Liver (tissue), 9 donors: ENCODE results near the gene LCE2D. TPM values are rescaled to one million over a fixed set of nuclear protein-coding genes. Genes with fewer than 3 reads are reported as not detected.

Experiments
- DNase-seq: peaks from one replicate; pipeline ENCODE4 v3.0.0-alpha.2; 2017; ENCODE audit warnings: low spot score
- H3K27ac ChIP-seq, 2 donors: one replicate each; pipeline ENCODE4 v1.7.0; 2013; ENCODE audit warnings: inconsistent platforms in 2 of 2, low read length in 2 of 2, control low read depth in 1 of 2, low read depth in 1 of 2, mild to moderate bottlenecking in 1 of 2
- H3K27me3 ChIP-seq, 4 donors: one replicate each; pipeline versions ENCODE4 v1.6.1 to v1.7.0; 2013; ENCODE audit warnings: low read length in 3 of 4, inconsistent platforms in 1 of 4, mild to moderate bottlenecking in 1 of 4, moderate library complexity in 1 of 4; ENCODE audit not compliant: control insufficient read depth in 4 of 4, insufficient read depth in 4 of 4
- H3K36me3 ChIP-seq, 4 donors: one replicate each; pipeline versions ENCODE4 v1.6.1 to v1.7.0; 2013; ENCODE audit warnings: low read length in 3 of 4, mild to moderate bottlenecking in 3 of 4, low read depth in 1 of 4, moderate library complexity in 1 of 4; ENCODE audit not compliant: control insufficient read depth in 4 of 4, insufficient read depth in 3 of 4
- H3K4me1 ChIP-seq, 4 donors: one replicate each; pipeline versions ENCODE4 v1.6.1 to v1.7.0; 2013; ENCODE audit warnings: low read length in 3 of 4, mild to moderate bottlenecking in 3 of 4, moderate library complexity in 1 of 4; ENCODE audit not compliant: control insufficient read depth in 4 of 4, insufficient read depth in 4 of 4
- H3K4me3 ChIP-seq, 3 donors: one replicate each; pipeline versions ENCODE4 v1.6.1 to v1.7.0; 2013; ENCODE audit warnings: low read length in 3 of 3, control low read depth in 1 of 3, low read depth in 1 of 3, mild to moderate bottlenecking in 1 of 3
- H3K9ac ChIP-seq, 2 donors: one replicate each; pipeline ENCODE4 v1.7.0; 2013; ENCODE audit warnings: low read length in 2 of 2, mild to moderate bottlenecking in 2 of 2, moderate library complexity in 2 of 2, control low read depth in 1 of 2, low read depth in 1 of 2
- H3K9me3 ChIP-seq, 4 donors: one replicate each; pipeline versions ENCODE4 v1.6.1 to v1.7.0; 2013; ENCODE audit warnings: low read length in 3 of 4; ENCODE audit not compliant: control insufficient read depth in 4 of 4
- EGR1 ChIP-seq, 2 donors: IDR thresholded peaks; 2 replicates each; pipeline ENCODE4 v1.6.1; 2016 to 2018; ENCODE audit warnings: antibody characterized with exemption in 2 of 2, low read depth in 2 of 2
- FOXA1 ChIP-seq: IDR thresholded peaks from 2 replicates; pipeline ENCODE4 v1.6.1; 2016; ENCODE audit warnings: antibody characterized with exemption
- FOXA2 ChIP-seq: IDR thresholded peaks from 2 replicates; pipeline ENCODE4 v1.6.1; 2016; ENCODE audit warnings: antibody characterized with exemption
- GABPA ChIP-seq, 2 donors: IDR thresholded peaks in 1 of 2; conservative IDR thresholded peaks in 1 of 2; 2 replicates each; pipeline ENCODE4 v1.6.1; 2016; ENCODE audit warnings: antibody characterized with exemption in 2 of 2, mild to moderate bottlenecking in 1 of 2, moderate library complexity in 1 of 2
- HNF4G ChIP-seq: IDR thresholded peaks from 2 replicates; pipeline ENCODE4 v1.6.1; 2016; ENCODE audit warnings: antibody characterized with exemption
- JUND ChIP-seq, 2 donors: IDR thresholded peaks; 2 replicates each; pipeline ENCODE4 v1.6.1; 2016; ENCODE audit warnings: antibody characterized with exemption in 2 of 2
- MAX ChIP-seq: IDR thresholded peaks from 2 replicates; pipeline ENCODE4 v1.6.1; 2016; ENCODE audit warnings: antibody characterized with exemption
- NR2F2 ChIP-seq: IDR thresholded peaks from 2 replicates; pipeline ENCODE4 v1.6.1; 2016; ENCODE audit warnings: antibody characterized with exemption
- RAD21 ChIP-seq, 2 donors: IDR thresholded peaks; 2 replicates each; pipeline ENCODE4 v1.6.1; 2016; ENCODE audit warnings: antibody characterized with exemption in 2 of 2, mild to moderate bottlenecking in 2 of 2
- REST ChIP-seq: IDR thresholded peaks from 2 replicates; pipeline ENCODE4 v1.6.1; 2016; ENCODE audit warnings: antibody characterized with exemption, mild to moderate bottlenecking
- RXRA ChIP-seq, 2 donors: IDR thresholded peaks; 2 replicates each; pipeline ENCODE4 v1.6.1; 2017 to 2018; ENCODE audit warnings: antibody characterized with exemption in 2 of 2, mild to moderate bottlenecking in 1 of 2
- SP1 ChIP-seq: IDR thresholded peaks from 2 replicates; pipeline ENCODE4 v1.6.1; 2018; ENCODE audit warnings: antibody characterized with exemption, mild to moderate bottlenecking
- TAF1 ChIP-seq: conservative IDR thresholded peaks from 2 replicates; pipeline ENCODE4 v1.6.1; 2016; ENCODE audit warnings: antibody characterized with exemption, mild to moderate bottlenecking
- YY1 ChIP-seq: IDR thresholded peaks from 2 replicates; pipeline ENCODE4 v1.6.1; 2016; ENCODE audit warnings: antibody characterized with exemption, mild to moderate bottlenecking
- ZBTB33 ChIP-seq: IDR thresholded peaks from 2 replicates; pipeline ENCODE4 v1.6.1; 2016; ENCODE audit warnings: antibody characterized with exemption
- WGBS: extraction: QIAGEN DNeasy Blood & Tissue Kit; methylation state at CpG from one replicate; pipeline ENCODE4 v1.1.7; 2013; 5-methylcytosine and 5-hydroxymethylcytosine counted together
- polyA plus RNA-seq, 2 donors: library from polyadenylated mRNA; stranded (reverse) in 1 of 2; unstranded in 1 of 2; fragments of 200-250 nt in 1 of 2; fragments of >200 nt in 1 of 2; fragmentation: Nextera tagmentation in 1 of 2; extraction: Ambion mirVana in 1 of 2; gene quantifications; one replicate each; pipeline versions ENCODE4 v1.2.1 to v1.2.3, GENCODE V29; 2013 to 2015
- total RNA-seq, 2 donors: library from RNA; depleted of rRNA; stranded (reverse); fragments of >200 nt; gene quantifications; one replicate each; pipeline ENCODE4 v1.2.3, GENCODE V29; 2014
- TF ChIP-seq, protein P1 (sequence below): IDR thresholded peaks from 2 replicates; pipeline ENCODE4 v1.6.1; 2016; ENCODE audit warnings: antibody characterized with exemption
- donor health status: healthy.
- donor health status: healthy.
- donor health status: healthy.
- donor health status: healthy.
- donor health status: healthy.

LCE2D gene
- total and polyA plus RNA-seq, 4 donors: not detected

- DNase-seq: no peak
- H3K27ac ChIP-seq: no peak overlapping the region
- H3K4me1 ChIP-seq: peaks cover 0 to 15% (median 7%) of the 10 kb centered on the region in 4 donors
- H3K27me3 ChIP-seq: no peaks in the 10 kb centered on the region
- TF ChIP-seq TAF1: no peak
- TF ChIP-seq NR2F2: no peak
- no peak for TF ChIP-seq RAD21 (IDR thresholded peaks at IDR 0.05)
- no peak for TF ChIP-seq FOXA2
- TF ChIP-seq HNF4G: no peak
- TF ChIP-seq, protein P1, sequence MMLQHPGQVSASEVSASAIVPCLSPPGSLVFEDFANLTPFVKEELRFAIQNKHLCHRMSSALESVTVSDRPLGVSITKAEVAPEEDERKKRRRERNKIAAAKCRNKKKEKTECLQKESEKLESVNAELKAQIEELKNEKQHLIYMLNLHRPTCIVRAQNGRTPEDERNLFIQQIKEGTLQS: no peak
- no peak for TF ChIP-seq SP1
- no peak for TF ChIP-seq RXRA (IDR thresholded peaks at IDR 0.05)
- no peak for TF ChIP-seq GABPA (IDR thresholded peaks at IDR 0.05 in 1 of 2, conservative IDR thresholded peaks at IDR 0.05 in 1 of 2)
- no peaks in the 10 kb centered on the region for H3K36me3 ChIP-seq
- no peak overlapping the region for H3K9ac ChIP-seq
- H3K4me3 ChIP-seq: no peak overlapping the region
- 71% methylated on average over 3 of the region's 3 CpGs for WGBS
- peaks cover 1 to 6% (median 4%) of the 10 kb centered on the region in 4 donors for H3K9me3 ChIP-seq
Observed at GRCh38 chr1:152621993-152622392, 41.2 kb upstream of the LCE2D start.

GRCh38 chr1:152622803-152623202, 40.4 kb upstream of the LCE2D start, which contains the start of gene LCE3A:
TSS of gene LCE3A (minus strand) at chr1:152623103. CDS start at chr1:152623103, 0 bp downstream.
- Histone ChIP-seq H3K4me1 (peaks cover 0 to 15% (median 7%) of the 10 kb centered on the region in 4 donors), H3K9me3 (peaks cover 1 to 6% (median 4%) of the 10 kb centered on the region in 4 donors), H3K36me3 (no peaks in the 10 kb centered on the region), H3K27ac (no peak within 1 kb of the TSS), H3K4me3 (no peak within 1 kb of the TSS), H3K9ac (no peak within 1 kb of the TSS), H3K27me3 (no peaks in the 10 kb centered on the region)
- TF ChIP-seq FOXA2: no peak
- TF ChIP-seq GABPA (IDR thresholded peaks at IDR 0.05 in 1 of 2, conservative IDR thresholded peaks at IDR 0.05 in 1 of 2): no peak
- TF ChIP-seq HNF4G: no peak
- TF ChIP-seq RAD21 (IDR thresholded peaks at IDR 0.05): no peak
- TF ChIP-seq EGR1 (IDR thresholded peaks at IDR 0.05; ENCODE audit: low read depth in 2 of 2): no peak
- TF ChIP-seq YY1: no peak
- no peak for TF ChIP-seq ZBTB33
- TF ChIP-seq TAF1: no peak
- TF ChIP-seq NR2F2: no peak
- TF ChIP-seq SP1: no peak
- no peak for TF ChIP-seq JUND (IDR thresholded peaks at IDR 0.05)
- no peak for TF ChIP-seq MAX
- TF ChIP-seq, protein P1: no peak
- WGBS: 61% methylated on average over 10 of the region's 10 CpGs
- no peak for DNase-seq

DNA sequence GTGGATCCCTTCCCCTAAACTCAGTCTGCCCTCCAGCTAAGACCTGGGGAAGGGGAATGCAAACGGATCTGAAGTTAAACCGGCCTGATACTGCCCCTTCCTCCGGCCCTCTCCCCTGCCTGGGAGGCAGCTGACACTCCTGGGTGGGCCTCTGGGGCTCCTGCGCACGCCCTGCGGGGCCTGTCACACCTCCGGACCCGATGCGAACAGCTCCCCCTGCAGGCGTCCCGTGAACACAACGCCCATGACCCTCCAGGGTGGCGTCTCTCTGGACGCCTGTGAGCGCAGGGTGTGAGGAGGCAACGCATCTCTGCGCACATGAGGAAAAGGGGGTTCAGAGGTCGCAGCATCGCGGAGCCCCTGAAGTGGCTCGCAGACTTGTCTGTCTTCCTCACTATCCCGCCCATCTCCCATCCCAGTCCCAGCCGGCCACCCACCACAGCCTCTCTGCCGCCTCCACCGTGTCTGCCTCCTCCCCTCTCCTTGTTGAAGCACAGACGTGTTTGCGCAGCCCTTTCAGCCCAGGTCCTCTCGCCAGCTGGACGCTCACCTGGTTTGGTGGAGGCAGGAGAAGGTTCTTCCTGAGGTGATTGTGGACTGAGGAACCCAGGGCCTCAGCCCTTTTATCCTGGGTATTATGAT, 39.9 kb upstream of the LCE2D start:
- H3K9ac ChIP-seq: no peak overlapping the region
- no peaks in the 10 kb centered on the region for H3K36me3 ChIP-seq
- DNase-seq: no peak
- no peak overlapping the region for H3K4me3 ChIP-seq
- H3K9me3 ChIP-seq: peaks cover 1 to 6% (median 4%) of the 10 kb centered on the region in 4 donors
- peaks cover 0 to 15% (median 7%) of the 10 kb centered on the region in 4 donors for H3K4me1 ChIP-seq
- H3K27me3 ChIP-seq: no peaks in the 10 kb centered on the region
- no peak overlapping the region for H3K27ac ChIP-seq
- 17% methylated on average over 29 of the region's 29 CpGs for WGBS
- TF ChIP-seq FOXA1 (no peak), HNF4G (no peak), MAX (no peak), JUND (IDR thresholded peaks at IDR 0.05) (no peak), RXRA (IDR thresholded peaks at IDR 0.05) (no peak), NR2F2 (no peak), ZBTB33 (no peak), REST (no peak)
